IMR-90 (cell line): Measurements from ENCODE around the gene CDK14. TPM values are rescaled to one million over a fixed set of nuclear protein-coding genes. Genes with fewer than 3 reads are reported as not detected.
A peak's percentile ranks its signal among the peaks of the same experiment; 100 is the strongest.

ENCODE experiments used
- ATAC-seq: fragments of 200-7000 bp; cut with Tn5 transposase; 2 replicates; pipeline ENCODE4 v1.9.1; 2020; ENCODE audit warnings: low read depth, mild to moderate bottlenecking, moderate library complexity
- BruUV-seq: library from RNA; stranded (reverse); fragments of 400-500 nt; replicated peaks from 2 replicates; lab custom pipeline; 2021; lab: Mats Ljungman, UMichigan
- CTCF ChIA-PET: fragments of 300-600 bp; formaldehyde crosslinking; extraction: SDS; loops from one replicate; lab custom pipeline; 2021; ENCODE audit warnings: antibody characterized with exemption; lab: Yijun Ruan, JAX
- POLR2A ChIA-PET: fragments of 300-600 bp; sonication (Branson Sonifier 250); formaldehyde crosslinking; loops from one replicate; lab custom pipeline; 2022; ENCODE audit warnings: antibody characterized with exemption; ENCODE audit not compliant: unreplicated experiment; lab: Charles Lee
- DNase-seq: peaks from one replicate; pipeline ENCODE4 v3.0.0; 2013
- H2AFZ ChIP-seq: replicated peaks from 2 replicates; pipeline ENCODE3; 2013; ENCODE audit warnings: low read length, mild to moderate bottlenecking; ENCODE audit not compliant: poor library complexity
- H2AK5ac ChIP-seq: 2 replicates; pipeline ENCODE4 v1.6.1; 2013; ENCODE audit warnings: low read depth, low read length, inconsistent platforms
- H2AK9ac ChIP-seq: replicated peaks from 2 replicates; pipeline ENCODE3; 2013; ENCODE audit warnings: mild to moderate bottlenecking, low read depth, low read length, moderate library complexity; ENCODE audit not compliant: poor library complexity
- H2BK120ac ChIP-seq: 2 replicates; pipeline ENCODE4 v1.6.1; 2013; ENCODE audit warnings: low read depth, low read length, inconsistent platforms
- H2BK15ac ChIP-seq: 3 replicates; pipeline ENCODE4 v1.6.1; 2013; ENCODE audit warnings: low read depth, low read length, inconsistent platforms
- H2BK20ac ChIP-seq: 2 replicates; pipeline ENCODE4 v1.6.1; 2013; ENCODE audit warnings: low read depth, mild to moderate bottlenecking, inconsistent platforms, low read length, moderate library complexity
- H2BK5ac ChIP-seq: 2 replicates; pipeline ENCODE4 v1.6.1; 2013; ENCODE audit warnings: mild to moderate bottlenecking, low read depth, low read length, inconsistent platforms; ENCODE audit not compliant: poor library complexity, severe bottlenecking
- H3K14ac ChIP-seq: replicated peaks from 2 replicates; pipeline ENCODE4 v1.6.1; 2013; ENCODE audit warnings: low read depth, low read length, inconsistent platforms
- H3K18ac ChIP-seq: 2 replicates; pipeline ENCODE4 v1.6.1; 2013; ENCODE audit warnings: low read depth, low read length, control low read depth
- H3K23ac ChIP-seq: 2 replicates; pipeline ENCODE4 v1.6.1; 2013; ENCODE audit warnings: low read depth, low read length, inconsistent platforms
- H3K27ac ChIP-seq: 2 replicates; pipeline ENCODE4 v1.5.1; 2013; ENCODE audit warnings: mild to moderate bottlenecking, control low read depth, low read length; ENCODE audit not compliant: insufficient read depth
- H3K27me3 ChIP-seq: 2 replicates; pipeline ENCODE4 v1.6.1; 2013; ENCODE audit warnings: low read length; ENCODE audit not compliant: control insufficient read depth, insufficient read depth
- H3K36me3 ChIP-seq: 2 replicates; pipeline ENCODE4 v1.6.1; 2013; ENCODE audit warnings: low read length, mixed read lengths; ENCODE audit not compliant: control insufficient read depth, insufficient read depth
- H3K4ac ChIP-seq: 2 replicates; pipeline ENCODE4 v1.6.1; 2013; ENCODE audit warnings: low read depth, low read length, inconsistent platforms
- H3K4me1 ChIP-seq: 2 replicates; pipeline ENCODE4 v1.6.1; 2013; ENCODE audit warnings: low read length, mixed read lengths; ENCODE audit not compliant: control insufficient read depth, insufficient read depth
- H3K4me2 ChIP-seq: 2 replicates; pipeline ENCODE4 v1.6.1; 2013; ENCODE audit warnings: low read depth, mild to moderate bottlenecking, control low read depth, low read length, moderate library complexity
- H3K4me3 ChIP-seq: 2 replicates; pipeline ENCODE4 v1.5.1; 2013; ENCODE audit warnings: low read depth, mild to moderate bottlenecking, control low read depth, low read length, moderate library complexity; ENCODE audit not compliant: insufficient read depth
- H3K56ac ChIP-seq: 2 replicates; pipeline ENCODE4 v1.6.1; 2013; ENCODE audit warnings: low read length, inconsistent platforms; ENCODE audit not compliant: insufficient read depth; ENCODE audit errors: extremely low read depth
- H3K79me1 ChIP-seq, 2 experiments: 2 replicates each; pipeline ENCODE4 v1.6.1; 2013; ENCODE audit warnings: low read length in 2 of 2, inconsistent platforms in 1 of 2, low read depth in 1 of 2
- H3K9ac ChIP-seq: 2 replicates; pipeline ENCODE4 v1.6.1; 2013; ENCODE audit warnings: low read depth, low read length, control low read depth
- H3K9me1 ChIP-seq: 2 replicates; pipeline ENCODE4 v1.6.1; 2013; ENCODE audit warnings: low read length, inconsistent platforms; ENCODE audit not compliant: insufficient read depth
- H3K9me3 ChIP-seq: 2 replicates; pipeline ENCODE4 v1.6.1; 2013; ENCODE audit warnings: low read length; ENCODE audit not compliant: control insufficient read depth, insufficient read depth
- H4K20me1 ChIP-seq: 2 replicates; pipeline ENCODE4 v1.6.1; 2013; ENCODE audit warnings: low read length, inconsistent platforms; ENCODE audit not compliant: insufficient read depth
- H4K5ac ChIP-seq: 2 replicates; pipeline ENCODE4 v1.6.1; 2013; ENCODE audit warnings: mild to moderate bottlenecking, low read depth, low read length, control low read depth
- H4K8ac ChIP-seq, 2 experiments: 2 replicates each; pipeline ENCODE4 v1.6.1; 2013; ENCODE audit warnings: low read depth in 2 of 2, low read length in 2 of 2, control low read depth in 1 of 2, inconsistent platforms in 1 of 2
- H4K91ac ChIP-seq: 2 replicates; pipeline ENCODE4 v1.6.1; 2013; ENCODE audit warnings: low read depth, low read length, inconsistent platforms; ENCODE audit not compliant: insufficient read depth
- BHLHE40 ChIP-seq: fragments of 150-350 bp; IDR thresholded peaks from 2 replicates; pipeline ENCODE4 v1.6.1; 2016; ENCODE audit warnings: mild to moderate bottlenecking, low read depth, low read length
- CEBPB ChIP-seq: IDR thresholded peaks from 2 replicates; pipeline ENCODE4 v1.6.1; 2012; ENCODE audit warnings: low read depth, low read length, improper control_type of control experiment
- CHD1 ChIP-seq: IDR thresholded peaks from 2 replicates; pipeline ENCODE4 v1.6.1; 2012; ENCODE audit warnings: low read depth, low read length, improper control_type of control experiment
- ELK1 ChIP-seq: fragments of 150-350 bp; IDR thresholded peaks from 2 replicates; pipeline ENCODE4 v1.6.1; 2016; ENCODE audit warnings: low read depth, mild to moderate bottlenecking, low read length, moderate library complexity, borderline replicate concordance
- MAFK ChIP-seq: IDR thresholded peaks from 2 replicates; pipeline ENCODE4 v1.6.1; 2012; ENCODE audit warnings: low read depth, low read length, improper control_type of control experiment
- MAZ ChIP-seq: IDR thresholded peaks from 2 replicates; pipeline ENCODE4 v1.6.1; 2012; ENCODE audit warnings: low read depth, mild to moderate bottlenecking, low read length, improper control_type of control experiment, moderate library complexity, borderline replicate concordance
- MXI1 ChIP-seq: IDR thresholded peaks from 2 replicates; pipeline ENCODE4 v1.6.1; 2012; ENCODE audit warnings: low read depth, mild to moderate bottlenecking, low read length, moderate library complexity, borderline replicate concordance
- NFE2L2 ChIP-seq: fragments of 150-350 bp; IDR thresholded peaks from 2 replicates; pipeline ENCODE4 v1.6.1; 2016; ENCODE audit warnings: low read depth, mild to moderate bottlenecking, low read length
- RAD21 ChIP-seq: IDR thresholded peaks from 2 replicates; pipeline ENCODE4 v1.6.1; 2012; ENCODE audit warnings: low read length, improper control_type of control experiment
- SMC3 ChIP-seq: fragments of 150-350 bp; IDR thresholded peaks from 2 replicates; pipeline ENCODE4 v1.6.1; 2016; ENCODE audit warnings: low read depth, mild to moderate bottlenecking, antibody characterized with exemption, low read length, moderate library complexity
- WGBS, 2 experiments: methylation state at CpG; one replicate each; pipeline versions ENCODE4 v1.1.5 to v1.1.7; 2013; ENCODE audit warnings: missing lambda C conversion rate in 2 of 2; ENCODE audit not compliant: insufficient read length in 1 of 2; ENCODE audit errors: extremely low coverage in 2 of 2; 5-methylcytosine and 5-hydroxymethylcytosine counted together
- dilution Hi-C: fragments of 300-500 bp; cut with HindIII; formaldehyde crosslinking; loops from one replicate; pipeline ENCODE4 v1.14.3; 2018; ENCODE audit warnings: low sequenced_read_pairs; ENCODE audit not compliant: unreplicated experiment
- in situ Hi-C: fragments of 300-500 bp; cut with MboI; formaldehyde crosslinking; loops from 3 replicates; pipeline ENCODE4 v1.14.3; 2019; ENCODE audit warnings: low sequenced_read_pairs, inconsistent platforms, mixed read lengths
- intact Hi-C: fragments of 100-400 bp; cut with micrococcal nuclease; formaldehyde crosslinking; loops from 2 replicates; pipeline ENCODE4 v1.10.0; 2022
- polyA plus RNA-seq, 3 experiments: library from polyadenylated mRNA; depleted of rRNA; stranded (reverse); fragments of >200 nt; gene quantifications; 2 replicates each; pipeline ENCODE4 v1.2.3, GENCODE V29; 2012; ENCODE audit warnings: low replicate concordance in 1 of 3
- total RNA-seq: library from RNA; depleted of rRNA; stranded (reverse); fragments of >200 nt; gene quantifications from 2 replicates; pipeline ENCODE4 v1.2.3, GENCODE V29; 2012

Gene CDK14
- total and polyA plus RNA-seq, 2 of the 4 experiments (the other 2 are of a cell fraction) = 10.1 to 29.6 TPM

- in situ Hi-C loops = no loop called here
- no peak overlapping the region for H2AFZ ChIP-seq
- peaks cover 15% of the 10 kb centered on the region for H3K4me1 ChIP-seq
- H2BK120ac ChIP-seq = peak overlapping the region; percentile 78
- CTCF ChIA-PET = interaction anchor here (0.7 to 2.1 kb wide), 3 partner anchors 12 to 409 kb away, joined by 4 to 13 read pairs (median 4); no protein-coding TSS in a partner anchor
- no peaks in the 10 kb centered on the region for H3K36me3 ChIP-seq
- no peak overlapping the region for H2AK9ac ChIP-seq
- dilution Hi-C loops = no loop called here
- H3K27me3 ChIP-seq = no peaks in the 10 kb centered on the region
- POLR2A ChIA-PET = no interaction called here
- H2BK20ac ChIP-seq = peak overlapping the region; percentile 61; the same call in 1 of the 2 replicates
- peak overlapping the region; percentile 76 for H2BK5ac ChIP-seq
- H3K18ac ChIP-seq = peak overlapping the region; percentile 82
- peak; percentile 6 for DNase-seq
- peak overlapping the region; percentile 49 for H3K23ac ChIP-seq
- H4K91ac ChIP-seq = peak overlapping the region; percentile 72; the same call in 1 of the 2 replicates
- WGBS, 2 experiments = 49% methylated on average over 3 of the region's 5 CpGs; no CpG with 5 or more reads in 1 of the 2 experiments
- TF ChIP-seq CEBPB (no peak), RAD21 (no peak), ELK1 (no peak), BHLHE40 (no peak), MAFK (no peak), NFE2L2 (no peak), MXI1 (no peak), MAZ (no peak), SMC3 (no peak), CHD1 (no peak)
- peak overlapping the region; percentile 17 to 61; a peak in 3 of 4 replicates for H4K8ac ChIP-seq
- no peak overlapping the region for H3K56ac ChIP-seq
- BruUV-seq = no TSS peak
- H3K9ac ChIP-seq = no peak overlapping the region
- H3K4ac ChIP-seq = peak overlapping the region; percentile 79
- H3K9me1 ChIP-seq = peaks cover 10% of the 10 kb centered on the region
- intact Hi-C loops = loop anchor here (1.0 kb wide), 1 partner anchor 26 kb away; no protein-coding TSS in a partner anchor
- H3K79me1 ChIP-seq = peaks cover 28 to 50% of the 10 kb centered on the region in 2 experiments
- H2BK15ac ChIP-seq = peak overlapping the region; percentile 52; the same call in 2 of the 3 replicates
- H3K27ac ChIP-seq = peak overlapping the region; percentile 86
- H3K14ac ChIP-seq = peak overlapping the region; percentile 69
- H3K4me2 ChIP-seq = peak overlapping the region; percentile 83
- ATAC-seq = no peak
- peak overlapping the region; percentile 4; the same call in 1 of the 2 replicates for H4K5ac ChIP-seq
- H3K9me3 ChIP-seq = no peaks in the 10 kb centered on the region
- peak overlapping the region; percentile 87 for H2AK5ac ChIP-seq
- H4K20me1 ChIP-seq = 0 out of 2 replicates have a peak, but pooled peaks cover 3% of the 10 kb centered on the region
- H3K4me3 ChIP-seq = no peak overlapping the region
Measured at GRCh38 chr7:90625051-90625450, 28.9 kb downstream of the CDK14 start.
